Measurements from ENCODE around the gene KRTAP10-6. TPM values are rescaled to one million over a fixed set of nuclear protein-coding genes. Genes with fewer than 3 reads are reported as not detected.
"Not testable (repeated sequence)": the region's sequence is repeated elsewhere in the genome, so short reads cannot be mapped to it uniquely, and the experiment has no call there.

KRTAP10-6 gene
- total RNA-seq, 2 donors from 2014 or later = not detected

- Histone ChIP-seq H3K4me3 (no peak overlapping the region), H3K9me3 (peaks cover 3 to 17% of the 10 kb centered on the region in 2 donors), H3K27me3 (no peaks in the 10 kb centered on the region), H3K4me1 (no peaks in the 10 kb centered on the region), H3K27ac (no peak overlapping the region), H3K36me3 (no peaks in the 10 kb centered on the region)
- peak; percentile 52 for DNase-seq (ENCODE audit: low spot score)
- no peak for TF ChIP-seq CTCF (IDR thresholded peaks at IDR 0.05)
These were observed 44.1 kb upstream of the KRTAP10-6 start for GRCh38 chr21:44636209-44637017.

- no peak for DNase-seq (ENCODE audit: low spot score)
- H3K4me3 ChIP-seq = no peak overlapping the region
- H3K9me3 ChIP-seq = peaks cover 6 to 33% of the 10 kb centered on the region in 2 donors
- no peak overlapping the region for H3K27ac ChIP-seq
- H3K36me3 ChIP-seq = no peaks in the 10 kb centered on the region
- no peak for TF ChIP-seq CTCF (IDR thresholded peaks at IDR 0.05)
- H3K4me1 ChIP-seq = no peaks in the 10 kb centered on the region
- no peaks in the 10 kb centered on the region for H3K27me3 ChIP-seq
These were observed 39.8 kb upstream of the KRTAP10-6 start for GRCh38 chr21:44632067-44632466.

- no peaks in the 10 kb centered on the region for H3K4me1 ChIP-seq
- H3K27ac ChIP-seq = no peak overlapping the region
- no peak for TF ChIP-seq CTCF (IDR thresholded peaks at IDR 0.05)
- no peak for DNase-seq (ENCODE audit: low spot score)
- H3K9me3 ChIP-seq = peaks cover 6 to 33% of the 10 kb centered on the region in 2 donors
- no peaks in the 10 kb centered on the region for H3K27me3 ChIP-seq
- no peaks in the 10 kb centered on the region for H3K36me3 ChIP-seq
- H3K4me3 ChIP-seq = no peak overlapping the region
These were observed 38.1 kb upstream of the KRTAP10-6 start for GRCh38 chr21:44630440-44630839.

GRCh38 chr21:44628707-44629391 lies 36.5 kb upstream of the KRTAP10-6 start:
- H3K4me1 ChIP-seq = no peaks in the 10 kb centered on the region
- TF ChIP-seq CTCF (IDR thresholded peaks at IDR 0.05) = no peak
- H3K27ac ChIP-seq = no peak overlapping the region
- H3K9me3 ChIP-seq = peaks cover 6 to 44% of the 10 kb centered on the region in 2 donors
- no peaks in the 10 kb centered on the region for H3K36me3 ChIP-seq
- no peak overlapping the region for H3K4me3 ChIP-seq
- DNase-seq (ENCODE audit: low spot score) = peak; percentile 40
- no peaks in the 10 kb centered on the region for H3K27me3 ChIP-seq

GRCh38 chr21:44627831-44628233 lies 35.5 kb upstream of the KRTAP10-6 start:
- H3K27ac ChIP-seq; H3K36me3 ChIP-seq; H3K4me1 ChIP-seq; H3K27me3 ChIP-seq; DNase-seq (ENCODE audit: low spot score); H3K4me3 ChIP-seq: not testable (repeated sequence)
- peaks cover 6 to 48% of the 10 kb centered on the region in 2 donors for H3K9me3 ChIP-seq

GRCh38 chr21:44627181-44627822 lies 35.0 kb upstream of the KRTAP10-6 start:
- H3K9me3 ChIP-seq = peaks cover 5 to 45% of the 10 kb centered on the region in 2 donors

More at GRCh38 chr21:44627181-44627822, 35.0 kb upstream of the KRTAP10-6 start:
- H3K4me1 ChIP-seq; H3K36me3 ChIP-seq; H3K27ac ChIP-seq; H3K4me3 ChIP-seq; DNase-seq (ENCODE audit: low spot score); H3K27me3 ChIP-seq: not testable (repeated sequence)
